Kidney (tissue), 14 donors: ENCODE measurements around the gene TNFRSF14. TPM values are rescaled to one million over a fixed set of nuclear protein-coding genes. Genes with fewer than 3 reads are reported as not detected.
A peak's percentile ranks its signal among the peaks of the same experiment; 100 is the strongest.

ENCODE experiments used
- DNase-seq, 5 donors: peaks; one replicate each; pipeline ENCODE4 v3.0.0-alpha.2; 2013 to 2020
- FAIRE-seq: peaks from 2 replicates; lab custom pipeline; 2012; peaks lifted over from hg19 to GRCh38; lab: Jason Lieb, UNC
- H3K27ac ChIP-seq, 2 donors: one replicate each; pipeline ENCODE4 v1.7.0; 2013; ENCODE audit warnings: low read depth in 2 of 2, low read length in 2 of 2, inconsistent platforms in 1 of 2
- H3K27me3 ChIP-seq: one replicate; pipeline ENCODE4 v1.7.1; 2013; ENCODE audit warnings: low read length, inconsistent platforms; ENCODE audit not compliant: control insufficient read depth, insufficient read depth
- H3K36me3 ChIP-seq, 3 donors: one replicate each; pipeline versions ENCODE4 v1.7.0 to v1.7.1; 2013; ENCODE audit warnings: low read length in 3 of 3, control low read depth in 1 of 3, inconsistent platforms in 1 of 3; ENCODE audit not compliant: insufficient read depth in 3 of 3, control insufficient read depth in 2 of 3
- H3K4me1 ChIP-seq, 3 donors: one replicate each; pipeline versions ENCODE4 v1.7.0 to v1.7.1; 2013; ENCODE audit warnings: low read length in 3 of 3, inconsistent platforms in 1 of 3, low read depth in 1 of 3; ENCODE audit not compliant: control insufficient read depth in 2 of 3, insufficient read depth in 2 of 3
- H3K4me3 ChIP-seq, 3 donors: one replicate each; pipeline versions ENCODE4 v1.7.0 to v1.8.1; 2013; ENCODE audit warnings: low read length in 3 of 3, control low read depth in 1 of 3, inconsistent platforms in 1 of 3
- H3K9ac ChIP-seq, 3 donors: one replicate each; pipeline versions ENCODE4 v1.7.0 to v1.7.1; 2013; ENCODE audit warnings: low read length in 3 of 3, control low read depth in 1 of 3, inconsistent platforms in 1 of 3
- H3K9me3 ChIP-seq, 3 donors: one replicate each; pipeline versions ENCODE4 v1.7.0 to v1.7.1; 2013; ENCODE audit warnings: low read length in 3 of 3, control low read depth in 1 of 3, inconsistent platforms in 1 of 3; ENCODE audit not compliant: control insufficient read depth in 2 of 3, insufficient read depth in 1 of 3
- CTCF ChIP-seq: IDR thresholded peaks from 3 replicates; pipeline ENCODE4 v1.5.1; 2012; ENCODE audit warnings: mild to moderate bottlenecking, moderate library complexity, borderline replicate concordance; ENCODE audit not compliant: insufficient read depth; ENCODE audit errors: extremely low read depth
- intact Hi-C: fragments of 100-400 bp; cut with DNase I; formaldehyde crosslinking; loops from one replicate; pipeline ENCODE4 v1.11.1; 2022
- polyA plus RNA-seq: library from polyadenylated mRNA; stranded (reverse); fragments of 350-450 nt; fragmentation: Illumina TruSeq; extraction: RNeasy Lipid Tissue Mini Kit (QIAGEN cat#74804); gene quantifications from one replicate; pipeline ENCODE4 v1.2.3, GENCODE V29; 2014; ENCODE audit warnings: low read depth, low replicate concordance; ENCODE audit not compliant: insufficient read depth
- total RNA-seq: library from RNA; stranded (reverse); fragmentation: NEBNext Ultra II Directional; extraction: Animal tissue kit (Norgen Biotek cat#: 25700); gene quantifications from one replicate; pipeline ENCODE4 v1.2.1, GENCODE V29; 2021
- donor health status: control.
- donor health status: control.
- donor health status: control.
- donor health status: control.
- donor health status: control.
- donor health status: DM: yes; HTN: yes; CAD: no.
- donor health status: Normal renal cell carcinoma (clear cell type).

TNFRSF14 gene
- total and polyA plus RNA-seq, 2 donors from 2014 or later = 95.0 to 99.1 TPM

DNA sequence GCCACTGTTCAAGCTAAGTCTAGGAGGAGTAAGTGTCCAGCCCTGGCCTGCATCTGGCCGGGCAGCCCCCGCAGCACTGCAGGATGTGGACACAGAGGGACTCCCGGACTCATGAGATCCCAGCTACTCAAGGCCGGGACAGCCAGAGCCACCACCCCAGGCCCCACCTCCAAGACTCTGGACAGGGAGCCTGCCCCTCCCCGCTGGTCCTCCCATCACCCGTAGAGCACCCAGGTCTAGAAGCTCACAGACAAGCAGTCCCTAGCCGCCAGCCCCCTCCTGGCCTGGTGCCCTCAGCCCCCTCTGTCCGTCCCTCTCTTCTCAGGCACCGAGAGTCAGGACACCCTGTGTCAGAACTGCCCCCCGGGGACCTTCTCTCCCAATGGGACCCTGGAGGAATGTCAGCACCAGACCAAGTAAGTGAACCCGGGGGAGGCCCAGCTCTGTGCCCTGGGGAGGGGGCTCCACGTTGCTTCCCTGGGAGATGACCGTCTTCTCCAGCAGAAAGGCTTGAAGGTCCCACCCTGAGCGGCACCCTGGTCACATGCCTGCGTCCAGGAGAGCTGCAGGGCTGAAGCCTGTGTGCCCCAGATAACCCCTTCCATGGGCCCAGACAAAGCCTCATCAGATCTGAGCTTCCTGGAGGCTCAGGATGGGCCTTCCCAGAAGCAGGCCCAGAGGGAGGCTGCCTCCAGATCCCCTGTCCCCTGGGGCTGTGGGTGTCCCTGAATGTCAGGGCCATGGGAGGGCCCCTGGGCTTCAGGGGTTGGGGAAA, 4.3 kb downstream of the TNFRSF14 start:
- no peak overlapping the region for H3K9ac ChIP-seq
- H3K36me3 ChIP-seq = no peaks in the 10 kb centered on the region
- H3K4me3 ChIP-seq = no peak overlapping the region
- TF ChIP-seq CTCF = no peak
- no peak for FAIRE-seq
- peaks cover 0 to 19% (median 8%) of the 10 kb centered on the region in 3 donors for H3K4me1 ChIP-seq
- H3K27ac ChIP-seq = no peak overlapping the region
- no peaks in the 10 kb centered on the region for H3K9me3 ChIP-seq
- intact Hi-C loops = no loop called here
- DNase-seq = peak in 1 of 5 donors; percentile 71
- H3K27me3 ChIP-seq = no peaks in the 10 kb centered on the region

- DNase-seq (peak in 1 of 5 donors; percentile 62), FAIRE-seq (no peak)
- Histone ChIP-seq H3K4me3 (no peak overlapping the region), H3K27me3 (no peaks in the 10 kb centered on the region), H3K9ac (no peak overlapping the region), H3K36me3 (no peaks in the 10 kb centered on the region), H3K9me3 (no peaks in the 10 kb centered on the region), H3K27ac (no peak overlapping the region), H3K4me1 (peaks cover 0 to 15% (median 5%) of the 10 kb centered on the region in 3 donors)
- intact Hi-C loops = no loop called here
- no peak for TF ChIP-seq CTCF
These were observed 5.3 kb downstream of the TNFRSF14 start for GRCh38 chr1:2561446-2561845.

DNA sequence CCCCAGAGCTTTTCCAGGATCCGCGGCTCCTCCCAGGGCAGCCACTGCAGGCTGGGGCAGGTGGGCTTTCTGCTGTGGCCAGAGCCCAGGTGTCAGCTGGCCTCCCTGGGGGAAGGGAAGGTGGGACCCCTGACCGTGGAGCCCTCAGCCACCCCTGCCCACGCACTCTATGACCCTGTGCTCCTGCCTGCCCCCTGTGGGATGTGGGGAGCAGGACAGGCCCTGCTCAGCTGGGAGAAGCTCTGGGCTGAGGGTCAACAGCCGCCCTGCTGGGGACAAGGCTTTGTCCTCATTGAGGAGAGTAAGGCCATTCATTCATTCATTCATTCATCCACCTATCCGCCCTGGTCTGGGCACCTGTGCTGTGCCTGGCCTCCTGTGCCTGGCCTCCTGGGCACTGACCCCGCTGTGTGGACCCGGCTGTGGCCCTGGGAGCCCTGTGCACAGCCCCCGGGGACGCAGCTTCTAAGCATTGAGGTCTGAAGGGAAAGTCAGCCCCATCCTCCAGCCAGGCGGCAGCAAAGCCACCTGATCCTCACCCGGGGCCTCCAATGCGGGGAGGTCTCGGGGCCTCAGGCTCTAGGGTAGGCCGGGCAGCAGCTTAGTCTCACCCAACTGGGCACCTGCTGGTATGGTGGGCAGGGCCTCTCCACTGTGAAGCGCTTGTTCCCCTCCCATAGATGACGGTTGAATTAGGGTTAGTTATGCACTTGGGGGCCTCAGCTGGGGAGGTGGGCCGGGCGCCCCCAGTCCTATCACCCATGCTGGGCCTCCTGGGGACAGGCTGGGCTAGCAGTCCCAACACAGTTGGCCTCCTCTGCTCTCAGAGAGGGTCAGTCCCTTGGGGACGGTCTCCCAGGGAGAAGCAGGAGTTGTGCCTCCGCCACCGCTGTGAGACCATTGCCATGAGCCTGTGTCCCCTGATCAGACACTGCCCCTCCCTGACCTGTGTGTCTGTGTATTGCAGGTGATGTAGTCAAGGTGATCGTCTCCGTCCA, 6.0 kb downstream of the TNFRSF14 start:
- DNase-seq (peak in 1 of 5 donors; percentile 70), FAIRE-seq (no peak)
- no peaks in the 10 kb centered on the region for H3K36me3 ChIP-seq

More for the DNA sequence above, 6.0 kb downstream of the TNFRSF14 start:
- no peaks in the 10 kb centered on the region for H3K27me3 ChIP-seq
- no peak overlapping the region for H3K9ac ChIP-seq
- peaks cover 0 to 15% (median 5%) of the 10 kb centered on the region in 3 donors for H3K4me1 ChIP-seq
- H3K27ac ChIP-seq = no peak overlapping the region
- H3K9me3 ChIP-seq = no peaks in the 10 kb centered on the region
- peak; percentile 17 for TF ChIP-seq CTCF
- intact Hi-C loops = no loop called here
- no peak overlapping the region for H3K4me3 ChIP-seq
